Urinary bladder (tissue), 4 donors: ENCODE results near the gene DNAJB14. TPM values are rescaled to one million over a fixed set of nuclear protein-coding genes. Genes with fewer than 3 reads are reported as not detected.

ENCODE experiments used
- DNase-seq: peaks from one replicate; pipeline ENCODE4 v3.0.0-alpha.2; 2015; ENCODE audit errors: extremely low spot score
- H3K27ac ChIP-seq: one replicate; pipeline ENCODE4 v1.5.1; 2013; ENCODE audit warnings: low read depth, mild to moderate bottlenecking, moderate library complexity
- H3K36me3 ChIP-seq: one replicate; pipeline ENCODE4 v1.6.1; 2013; ENCODE audit warnings: mild to moderate bottlenecking, moderate library complexity; ENCODE audit not compliant: insufficient read depth
- H3K4me1 ChIP-seq: one replicate; pipeline ENCODE4 v1.6.1; 2013; ENCODE audit warnings: mild to moderate bottlenecking, moderate library complexity; ENCODE audit not compliant: insufficient read depth
- H3K4me3 ChIP-seq: one replicate; pipeline ENCODE4 v1.5.1; 2013; ENCODE audit warnings: low read depth, low read length
- WGBS: extraction: QIAGEN DNeasy Blood & Tissue Kit; methylation state at CpG from one replicate; pipeline ENCODE4 v1.1.7; 2013; 5-methylcytosine and 5-hydroxymethylcytosine counted together
- polyA plus RNA-seq: library from polyadenylated mRNA; stranded (reverse); fragments of 200-250 nt; gene quantifications from one replicate; pipeline ENCODE4 v1.2.3, GENCODE V29; 2013
- total RNA-seq: library from RNA; depleted of rRNA; stranded (reverse); fragments of >200 nt; gene quantifications from one replicate; pipeline ENCODE4 v1.2.3, GENCODE V29; 2014
- donor health status: healthy with polysubstance abuse.
- donor health status: healthy.

DNAJB14 gene
- total and polyA plus RNA-seq, 2 donors = 23.6 to 103 TPM

GRCh38 chr4:99875071-99875470 is 71.3 kb downstream of the DNAJB14 start:
- no peak overlapping the region for H3K27ac ChIP-seq
- peak; percentile 43 for DNase-seq
- H3K4me3 ChIP-seq = no peak overlapping the region
- no peaks in the 10 kb centered on the region for H3K4me1 ChIP-seq
- no peaks in the 10 kb centered on the region for H3K36me3 ChIP-seq

- no peaks in the 10 kb centered on the region for H3K4me1 ChIP-seq
- no peak overlapping the region for H3K27ac ChIP-seq
- H3K4me3 ChIP-seq = no peak overlapping the region
- no peak for DNase-seq
- H3K36me3 ChIP-seq = no peaks in the 10 kb centered on the region
Measured at GRCh38 chr4:99872570-99872969, 73.8 kb downstream of the DNAJB14 start.

DNA sequence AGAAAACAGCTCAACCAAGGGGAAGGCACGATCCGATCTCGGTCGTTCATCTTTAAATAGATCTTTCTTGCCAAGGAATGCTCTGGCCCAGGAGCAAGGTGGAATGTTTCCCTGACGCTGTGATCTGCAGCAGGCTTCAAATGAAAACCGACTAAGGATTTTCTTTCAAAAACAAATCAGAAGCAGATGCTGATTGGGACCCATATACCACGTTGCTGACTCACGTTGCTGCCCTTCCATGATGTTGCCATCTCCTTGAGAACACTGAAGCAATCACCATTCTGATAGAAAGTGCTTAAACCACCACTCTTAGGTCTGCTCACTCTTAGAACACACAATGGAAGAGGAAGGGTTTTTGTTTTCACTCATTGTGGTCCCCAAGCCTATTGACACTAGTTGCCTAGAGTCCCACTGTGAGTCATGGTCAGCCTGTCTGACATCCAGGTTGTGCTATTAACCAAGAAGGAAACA is 78.3 kb downstream of the DNAJB14 start:
- WGBS = 20% methylated on average over 8 of the region's 8 CpGs
- Histone ChIP-seq H3K27ac (no peak overlapping the region), H3K36me3 (no peaks in the 10 kb centered on the region), H3K4me3 (no peak overlapping the region), H3K4me1 (no peaks in the 10 kb centered on the region)
- no peak for DNase-seq

DNA sequence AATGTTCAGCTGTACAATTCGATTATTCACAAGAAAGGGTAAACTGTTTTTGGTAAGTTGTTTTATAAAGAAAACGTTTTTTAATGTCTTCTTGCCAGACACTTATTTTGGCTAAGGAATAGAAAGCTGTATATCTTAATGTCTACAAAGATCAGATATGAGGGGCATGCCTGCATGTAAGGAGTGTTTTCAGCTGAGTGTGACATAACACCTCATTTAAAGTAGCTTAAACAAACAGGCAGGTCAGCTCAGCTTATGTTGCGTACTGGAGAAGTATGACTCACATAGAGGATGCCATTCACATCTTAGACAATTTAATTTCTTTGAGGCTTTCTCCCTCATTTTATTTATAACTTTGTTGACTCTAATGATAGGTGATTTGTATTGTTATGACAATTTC is 82.6 kb downstream of the DNAJB14 start:
- no peak overlapping the region for H3K4me3 ChIP-seq
- WGBS = 33% methylated on average over 3 of the region's 3 CpGs
- H3K27ac ChIP-seq = no peak overlapping the region
- no peak for DNase-seq
- no peaks in the 10 kb centered on the region for H3K4me1 ChIP-seq
- H3K36me3 ChIP-seq = no peaks in the 10 kb centered on the region

- H3K4me3 ChIP-seq = no peak overlapping the region
- WGBS = 52% methylated on average over 5 of the region's 5 CpGs
- DNase-seq = no peak
- no peaks in the 10 kb centered on the region for H3K36me3 ChIP-seq
- no peak overlapping the region for H3K27ac ChIP-seq
- H3K4me1 ChIP-seq = no peaks in the 10 kb centered on the region
Measured at GRCh38 chr4:99861120-99861905, 85.1 kb downstream of the DNAJB14 start.

DNA sequence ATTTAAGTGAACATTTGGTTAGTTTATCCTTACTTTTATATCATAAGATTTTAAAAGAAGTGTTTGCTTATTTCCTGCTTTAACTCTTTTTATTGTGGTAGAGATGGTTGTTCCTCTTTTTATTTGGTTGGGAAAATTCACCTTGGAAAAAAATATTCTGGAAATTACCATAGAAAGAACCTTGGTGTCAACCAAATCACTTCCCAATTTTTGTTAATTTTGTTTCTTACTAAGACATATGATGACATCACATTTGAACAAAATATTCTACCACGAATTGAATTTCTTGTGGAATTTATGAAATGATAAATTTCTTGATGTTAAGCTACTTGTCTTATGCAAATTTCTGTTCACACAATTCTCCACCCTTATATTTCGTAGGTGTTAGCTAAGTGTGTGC is 85.9 kb downstream of the DNAJB14 start:
- Histone ChIP-seq H3K4me1 (no peaks in the 10 kb centered on the region), H3K36me3 (no peaks in the 10 kb centered on the region), H3K4me3 (no peak overlapping the region), H3K27ac (no peak overlapping the region)
- DNase-seq = no peak
- WGBS = 86% methylated on average over 2 of the region's 2 CpGs

DNA sequence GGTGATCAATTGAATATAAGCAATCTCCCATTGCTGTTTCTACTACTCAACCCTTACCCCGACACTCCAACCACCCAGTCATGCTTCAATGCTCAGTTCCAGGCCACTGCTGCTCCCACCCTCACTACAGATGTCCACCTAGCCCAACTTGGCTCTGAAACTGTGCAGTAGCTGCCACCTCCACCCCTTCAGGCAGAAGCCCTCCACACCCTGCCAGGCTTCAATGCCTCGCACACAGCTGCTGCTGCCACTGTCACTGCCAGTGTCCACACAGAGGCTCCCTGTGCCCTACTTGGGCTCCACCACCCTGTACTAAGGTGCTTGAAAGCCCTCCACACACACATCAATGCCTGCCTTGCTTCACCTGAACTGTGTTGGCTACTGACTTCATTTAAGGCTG is 86.8 kb downstream of the DNAJB14 start:
- Histone ChIP-seq H3K4me3 (no peak overlapping the region), H3K4me1 (no peaks in the 10 kb centered on the region), H3K27ac (no peak overlapping the region), H3K36me3 (peaks cover under 1% of the 10 kb centered on the region)
- 93% methylated on average over 2 of the region's 2 CpGs for WGBS
- DNase-seq = no peak

DNA sequence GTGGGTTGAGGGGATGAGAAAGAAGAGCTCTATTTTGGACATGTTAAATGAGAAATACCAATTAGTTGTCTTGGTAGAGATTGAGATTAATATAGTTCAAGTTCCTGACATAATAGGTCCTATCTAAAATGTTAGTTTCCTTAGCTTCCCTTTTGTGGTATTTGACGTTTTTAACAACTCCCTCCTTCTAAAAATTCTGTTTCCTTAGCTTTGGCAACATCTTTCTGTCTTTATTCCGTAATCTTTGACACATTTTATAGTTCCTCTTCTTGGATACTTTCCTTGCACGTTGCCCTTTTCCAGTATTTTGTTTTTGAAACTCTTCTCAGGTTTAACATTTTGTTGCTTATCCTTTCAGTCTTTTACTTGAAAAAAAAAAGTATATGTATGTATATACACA is 89.1 kb downstream of the DNAJB14 start:
- H3K4me1 ChIP-seq = no peaks in the 10 kb centered on the region
- WGBS = 35% methylated on average over 3 of the region's 3 CpGs
- DNase-seq = no peak
- H3K36me3 ChIP-seq = peaks cover 2% of the 10 kb centered on the region
- H3K27ac ChIP-seq = no peak overlapping the region
- H3K4me3 ChIP-seq = no peak overlapping the region

DNA sequence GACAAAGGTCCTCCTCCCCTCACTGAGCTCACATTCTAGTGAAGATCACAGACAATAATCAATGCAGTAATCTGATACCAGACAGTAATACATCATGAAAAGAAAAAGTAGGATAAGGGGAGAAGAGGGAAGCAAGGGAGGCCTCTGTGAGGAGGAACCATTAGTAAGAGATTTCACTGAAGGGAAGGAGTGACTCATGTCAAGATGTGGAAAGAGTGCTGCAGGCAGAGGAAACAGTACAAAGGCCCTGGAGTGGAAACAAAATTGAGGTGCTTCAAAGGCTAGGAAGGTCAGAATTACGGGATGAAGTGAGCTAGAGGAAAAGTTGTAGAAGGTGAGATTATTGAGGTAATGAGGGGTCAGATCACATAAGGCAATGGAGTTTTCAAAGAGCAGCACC is 90.3 kb downstream of the DNAJB14 start:
- DNase-seq = no peak
- 73% methylated on average over 1 of the region's 1 CpG for WGBS
- H3K4me1 ChIP-seq = no peaks in the 10 kb centered on the region
- no peak overlapping the region for H3K27ac ChIP-seq
- H3K4me3 ChIP-seq = no peak overlapping the region
- peaks cover 2% of the 10 kb centered on the region for H3K36me3 ChIP-seq

GRCh38 chr4:99855678-99856077 is 90.7 kb downstream of the DNAJB14 start:
- Histone ChIP-seq H3K4me3 (no peak overlapping the region), H3K4me1 (no peaks in the 10 kb centered on the region), H3K36me3 (peaks cover 2% of the 10 kb centered on the region), H3K27ac (no peak overlapping the region)
- WGBS = 74% methylated on average over 1 of the region's 1 CpG
- no peak for DNase-seq

DNA sequence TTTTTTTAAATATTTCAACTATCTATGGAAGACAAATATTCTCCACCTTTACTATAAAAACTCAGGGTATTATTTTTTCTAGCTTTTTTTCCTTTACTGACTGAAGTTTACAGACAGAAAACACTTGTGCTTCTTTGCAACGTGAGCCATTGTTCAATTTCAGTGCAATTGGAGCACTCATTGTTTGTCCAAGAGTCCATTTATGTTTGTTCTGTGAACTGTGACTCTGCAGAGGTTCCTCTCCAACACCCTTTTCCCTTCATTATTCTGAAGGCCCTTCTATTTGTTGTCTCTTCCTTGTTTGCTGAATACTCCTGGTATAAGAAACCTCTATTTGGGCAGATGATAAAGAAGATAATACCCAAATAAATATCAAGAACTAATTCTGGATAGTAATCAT is 92.4 kb downstream of the DNAJB14 start:
- 76% methylated on average over 1 of the region's 1 CpG for WGBS
- H3K4me1 ChIP-seq = no peaks in the 10 kb centered on the region
- no peak for DNase-seq
- H3K27ac ChIP-seq = no peak overlapping the region
- H3K4me3 ChIP-seq = no peak overlapping the region
- peaks cover 2% of the 10 kb centered on the region for H3K36me3 ChIP-seq

- Histone ChIP-seq H3K27ac (no peak overlapping the region), H3K4me3 (no peak overlapping the region), H3K36me3 (peaks cover 2% of the 10 kb centered on the region), H3K4me1 (no peaks in the 10 kb centered on the region)
- no peak for DNase-seq
- WGBS = 89% methylated on average over 3 of the region's 3 CpGs
Measured at GRCh38 chr4:99853190-99853589, 93.2 kb downstream of the DNAJB14 start.

DNA sequence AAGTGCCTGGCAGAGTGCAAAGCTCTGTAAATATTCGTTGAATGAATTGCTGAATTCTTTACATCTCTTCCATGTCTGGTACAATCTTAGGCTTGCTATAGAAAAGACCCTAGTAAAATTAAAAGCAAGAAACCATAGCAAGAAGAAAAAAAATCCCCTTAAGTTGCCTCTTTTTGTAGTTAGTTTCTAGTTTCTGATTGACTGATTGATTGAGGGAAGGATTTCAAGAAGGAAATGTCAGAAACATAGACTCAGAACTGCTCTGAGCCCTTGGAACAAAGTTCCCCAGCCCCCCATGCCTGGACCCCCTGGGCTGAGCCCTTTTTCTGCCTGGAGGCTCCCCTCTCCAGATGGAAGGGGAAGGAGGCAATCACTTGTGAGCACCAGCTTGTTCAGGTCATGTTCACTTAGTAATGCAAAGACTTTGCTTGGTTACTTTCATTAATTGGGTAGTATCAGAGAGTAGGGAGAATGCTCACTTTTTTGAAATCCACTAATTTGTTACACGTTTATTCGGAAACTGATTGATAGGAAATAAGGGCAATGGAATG is 94.1 kb downstream of the DNAJB14 start:
- Histone ChIP-seq H3K4me1 (no peaks in the 10 kb centered on the region), H3K36me3 (peaks cover 2% of the 10 kb centered on the region), H3K27ac (no peak overlapping the region), H3K4me3 (no peak overlapping the region)
- DNase-seq = no peak
- WGBS = 83% methylated on average over 3 of the region's 3 CpGs

DNA sequence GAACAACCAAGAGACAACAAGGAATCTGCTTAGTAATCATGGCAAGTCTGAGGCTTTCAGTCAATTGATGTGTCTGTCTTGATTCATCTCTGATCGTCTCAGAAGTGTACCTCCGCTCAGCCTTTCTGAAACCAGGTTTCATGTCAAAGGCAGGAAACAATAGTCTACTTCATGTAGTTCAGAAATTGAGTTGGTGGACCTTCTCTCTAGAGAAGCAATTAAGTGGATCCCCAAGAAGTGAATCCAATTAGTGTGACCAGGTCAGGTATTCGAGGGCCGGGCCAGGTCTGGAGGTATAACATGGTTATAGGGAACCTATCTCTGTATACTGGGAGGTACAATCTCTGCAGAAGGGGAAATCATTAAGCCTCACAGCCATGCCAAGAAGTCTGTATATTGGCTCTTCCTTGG is 97.8 kb downstream of the DNAJB14 start:
- H3K4me3 ChIP-seq = no peak overlapping the region
- no peak overlapping the region for H3K27ac ChIP-seq
- no peaks in the 10 kb centered on the region for H3K36me3 ChIP-seq
- DNase-seq = no peak
- 91% methylated on average over 4 of the region's 4 CpGs for WGBS
- no peaks in the 10 kb centered on the region for H3K4me1 ChIP-seq
